GM21381 (cell line): ENCODE data around the gene PLD1.

Experiments
- ATAC-seq: cut with Tn5 transposase; IDR thresholded peaks from one replicate; pipeline ENCODE4 v1.9.1; 2021; ENCODE audit warnings: mild to moderate bottlenecking, moderate library complexity; ENCODE audit not compliant: unreplicated experiment

The PLD1 gene

GRCh38 chr3:171678971-171679492 is 131.3 kb downstream of the PLD1 start:
- no peak for ATAC-seq

- ATAC-seq, result no peak
These were observed 132.6 kb downstream of the PLD1 start for GRCh38 chr3:171677706-171678105.

GRCh38 chr3:171676601-171677175 is 133.6 kb downstream of the PLD1 start:
- ATAC-seq, result no peak

DNA sequence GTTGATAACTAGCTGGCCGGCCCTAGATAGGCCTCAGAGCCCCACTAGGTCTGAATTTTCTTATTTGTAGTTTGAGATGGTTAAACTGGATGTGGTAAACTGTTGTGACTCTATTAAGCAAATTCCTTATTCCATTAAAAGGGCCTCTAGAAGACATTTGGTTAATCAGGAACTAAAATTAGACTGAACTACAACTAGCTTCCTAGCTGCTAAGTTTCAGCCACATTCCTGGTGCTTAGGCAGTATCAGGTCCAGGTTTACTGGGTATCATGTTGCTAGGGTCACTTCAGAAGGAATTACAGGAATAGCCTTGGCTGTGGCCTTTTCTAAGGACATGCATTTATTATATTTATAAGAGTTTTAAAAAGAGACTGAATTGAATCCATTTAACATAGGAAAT is 136.3 kb downstream of the PLD1 start:
- ATAC-seq, result no peak

DNA sequence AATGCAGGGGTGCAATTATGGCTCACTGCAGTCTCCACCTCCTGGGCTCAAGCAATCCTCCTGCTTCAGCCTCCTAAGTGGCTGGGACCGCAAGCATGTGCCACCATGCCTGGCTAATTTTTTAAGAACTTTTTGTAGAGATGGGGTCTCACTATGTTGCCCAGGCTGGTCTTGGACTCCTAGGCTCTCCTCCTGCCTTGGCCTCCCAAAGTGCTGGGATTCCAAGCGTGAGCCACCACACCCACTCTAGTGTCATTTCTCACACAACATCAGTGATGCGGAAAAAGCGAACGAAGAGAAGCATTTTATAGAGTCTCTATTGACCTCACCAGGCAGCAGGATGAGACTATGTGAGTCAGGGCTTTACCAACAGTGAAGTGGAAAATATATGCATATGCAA is 137.7 kb downstream of the PLD1 start:
- ATAC-seq, result no peak

- ATAC-seq, result no peak
These were observed 138.2 kb downstream of the PLD1 start for GRCh38 chr3:171672124-171672523.

DNA sequence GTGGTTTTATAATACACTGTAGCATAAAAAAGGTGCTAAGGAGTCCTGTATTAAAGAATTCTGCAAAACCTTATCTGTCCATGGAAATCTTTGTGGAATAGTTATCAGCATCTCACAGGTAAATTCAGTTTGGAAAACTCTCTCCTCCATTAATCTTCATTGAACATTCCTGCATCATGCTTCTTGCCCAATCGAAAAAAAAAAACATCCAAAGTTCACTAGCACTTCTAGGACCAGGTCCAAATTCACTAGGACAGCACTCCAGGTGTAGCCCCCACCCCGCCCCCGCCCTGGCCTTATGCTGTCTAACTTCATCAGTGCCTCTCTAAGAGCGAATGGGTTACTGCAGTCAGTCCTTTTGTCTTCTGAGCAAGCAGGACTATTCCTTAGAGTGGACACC is 138.6 kb downstream of the PLD1 start:
- no peak for ATAC-seq

- ATAC-seq, result no peak
These were observed 143.8 kb downstream of the PLD1 start for GRCh38 chr3:171666516-171666915.

DNA sequence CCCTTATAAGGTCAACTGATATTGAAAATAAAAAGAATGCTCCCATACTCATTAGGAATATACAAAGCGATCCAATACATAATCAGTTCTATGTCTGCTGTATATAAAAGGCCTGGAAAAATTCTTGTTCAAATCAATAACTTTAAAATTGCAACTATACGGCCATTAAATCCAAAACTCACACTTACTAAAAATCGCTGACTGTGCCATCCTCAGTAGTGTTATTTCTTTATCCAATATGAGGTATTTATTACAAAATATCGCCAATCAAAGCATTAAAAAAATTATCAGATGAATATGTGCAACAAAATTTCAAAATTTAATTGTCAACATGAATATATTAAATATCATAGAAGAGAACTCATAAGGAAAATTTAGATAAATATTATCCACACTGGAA is 146.5 kb downstream of the PLD1 start:
- no peak for ATAC-seq

- no peak for ATAC-seq
These were observed 148.8 kb downstream of the PLD1 start for GRCh38 chr3:171661484-171661883.

DNA sequence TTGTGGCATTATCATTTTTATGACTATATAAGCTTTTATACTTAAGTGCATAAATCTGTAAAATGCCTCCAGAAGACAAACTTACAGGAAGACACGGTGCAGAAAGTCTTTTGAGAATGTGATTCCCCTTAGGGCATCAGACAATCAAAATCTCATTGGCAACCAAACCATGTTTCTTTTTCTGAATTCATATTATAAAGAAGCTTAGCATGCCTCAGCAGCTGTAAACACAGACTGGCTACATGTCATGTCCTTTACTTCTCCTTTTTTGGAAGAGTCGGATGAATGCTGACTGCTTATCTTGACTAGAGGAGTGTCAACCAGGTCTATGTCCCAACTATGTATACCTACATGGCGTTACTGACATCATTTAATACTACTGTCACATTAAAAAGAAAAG is 150.1 kb downstream of the PLD1 start:
- ATAC-seq, result no peak

- no peak for ATAC-seq
These were observed 151.4 kb downstream of the PLD1 start for GRCh38 chr3:171658841-171659240.

GRCh38 chr3:171654809-171655208 is 155.5 kb downstream of the PLD1 start:
- no peak for ATAC-seq

DNA sequence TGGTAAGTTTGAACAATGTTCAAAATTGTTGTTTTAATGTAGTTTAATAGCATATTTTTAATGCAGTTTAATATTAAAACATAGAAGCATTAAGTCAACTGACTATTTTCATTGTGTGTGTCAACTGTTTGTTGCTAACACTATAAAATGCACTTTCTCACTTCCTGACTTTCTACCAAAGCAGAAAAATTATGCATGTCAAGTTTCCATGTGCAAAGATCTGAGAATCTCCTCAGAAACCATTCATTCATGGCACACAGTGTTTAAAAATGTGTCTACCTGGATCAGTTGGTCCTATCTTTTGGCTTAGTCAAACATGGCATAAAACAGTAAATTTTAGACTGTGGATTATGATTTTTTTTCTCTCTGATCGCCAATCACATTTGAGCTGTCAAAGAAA is 156.0 kb downstream of the PLD1 start:
- no peak for ATAC-seq

DNA sequence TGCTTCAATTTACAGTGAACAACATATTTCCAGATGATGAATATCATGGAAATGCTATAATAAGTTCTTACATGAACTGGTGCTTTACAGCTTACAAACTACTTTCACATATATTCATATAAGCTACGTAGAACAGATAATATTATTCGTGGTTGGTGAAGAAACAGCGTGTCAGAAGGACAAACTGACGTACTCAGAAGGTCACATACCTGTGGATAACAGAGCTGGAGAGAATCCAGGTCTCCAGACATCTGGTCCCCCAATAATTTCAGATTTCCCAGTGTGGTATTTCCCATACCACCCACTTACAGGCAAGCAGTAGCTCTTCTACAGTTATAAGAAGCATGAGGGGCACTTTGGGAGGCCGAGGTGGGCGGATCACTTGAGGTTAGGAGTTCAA is 156.6 kb downstream of the PLD1 start:
- no peak for ATAC-seq

- no peak for ATAC-seq
These were observed 157.4 kb downstream of the PLD1 start for GRCh38 chr3:171652932-171653331.

GRCh38 chr3:171649911-171650592 is 160.2 kb downstream of the PLD1 start:
- ATAC-seq, result no peak

- ATAC-seq, result no peak
These were observed 161.0 kb downstream of the PLD1 start for GRCh38 chr3:171649267-171649666.

DNA sequence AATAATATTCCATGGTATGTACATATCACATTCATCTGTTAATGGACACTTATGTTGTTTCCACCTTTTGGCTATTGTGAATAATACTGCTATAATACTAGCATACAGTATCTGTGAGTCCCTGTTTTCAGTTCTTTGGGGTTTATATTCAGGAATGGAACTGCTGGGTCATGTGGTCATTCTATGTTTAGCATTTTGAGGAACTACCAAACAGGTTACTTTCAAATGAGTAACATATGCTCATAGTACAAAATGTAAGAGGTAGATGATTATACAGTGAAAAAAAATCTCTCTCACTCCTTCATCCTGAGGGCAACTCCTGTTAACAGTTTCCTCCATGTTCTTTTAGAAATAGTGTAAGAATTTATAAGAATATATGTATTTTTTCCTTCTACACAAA is 162.2 kb downstream of the PLD1 start:
- no peak for ATAC-seq

- no peak for ATAC-seq
These were observed 163.7 kb downstream of the PLD1 start for GRCh38 chr3:171646357-171647133.

DNA sequence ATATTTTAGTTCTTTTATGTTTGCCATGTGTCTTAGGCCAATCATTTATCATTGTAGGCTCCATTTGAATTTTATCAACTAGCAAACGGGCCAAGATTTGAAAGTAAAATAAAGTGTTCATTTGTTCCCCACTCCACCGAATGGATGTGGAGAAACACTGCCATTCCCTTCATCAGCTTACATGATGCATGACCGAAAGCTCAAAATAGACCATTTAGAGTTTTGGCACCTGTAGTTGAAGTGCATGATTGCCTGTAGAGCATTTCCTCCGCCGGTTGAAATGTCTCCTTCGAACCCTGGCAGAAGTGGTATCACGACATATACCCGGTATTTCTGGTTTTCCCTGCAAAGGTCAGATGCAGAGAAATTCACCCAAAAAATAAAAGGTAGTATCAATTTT is 165.6 kb downstream of the PLD1 start:
- ATAC-seq, result no peak

DNA sequence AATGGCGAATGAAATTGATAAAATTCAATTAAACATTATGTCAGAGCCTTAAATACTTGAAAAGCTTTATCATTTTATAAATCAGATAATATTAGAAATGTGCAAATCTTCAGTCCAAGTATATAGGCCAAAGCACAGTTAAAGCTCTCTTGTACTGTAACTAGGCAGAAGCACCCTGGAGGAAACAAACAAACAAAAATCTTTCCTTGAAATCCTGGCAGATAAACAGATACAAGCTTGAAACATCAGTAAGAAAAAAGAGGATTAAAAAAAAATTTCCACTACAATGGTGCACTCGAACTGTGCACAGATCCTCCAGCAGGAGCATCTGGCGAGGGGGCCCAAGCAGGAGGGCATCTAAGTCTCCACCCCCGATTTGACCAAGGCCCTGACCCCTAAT is 166.6 kb downstream of the PLD1 start:
- no peak for ATAC-seq
